GM10248 (cell line): ENCODE data around the gene ACOX3.
"Not testable (repeated sequence)": the region's sequence is repeated elsewhere in the genome, so short reads cannot be mapped to it uniquely, and the experiment has no call there.

Source experiments
- CTCF ChIA-PET: fragments of 300-600 bp; sonication (Branson Sonifier 250); formaldehyde crosslinking; extraction: SDS; loops from one replicate; lab custom pipeline; 2021; ENCODE audit warnings: antibody characterized with exemption; lab: Yijun Ruan, JAX
- POLR2A ChIA-PET: fragments of 350-650 bp; sonication (Branson Sonifier 250); formaldehyde crosslinking; extraction: SDS; loops from one replicate; lab custom pipeline; 2020; ENCODE audit warnings: antibody characterized with exemption; lab: Yijun Ruan, JAX
- DNase-seq: peaks from one replicate; pipeline ENCODE4 v3.0.0; 2012; ENCODE audit errors: extremely low spot score
- CTCF ChIP-seq: IDR thresholded peaks from 2 replicates; pipeline ENCODE4 v1.5.1; 2012; ENCODE audit warnings: mild to moderate bottlenecking, low read depth; ENCODE audit errors: extremely low read depth, missing control alignments, control extremely low read depth

The ACOX3 gene

DNA sequence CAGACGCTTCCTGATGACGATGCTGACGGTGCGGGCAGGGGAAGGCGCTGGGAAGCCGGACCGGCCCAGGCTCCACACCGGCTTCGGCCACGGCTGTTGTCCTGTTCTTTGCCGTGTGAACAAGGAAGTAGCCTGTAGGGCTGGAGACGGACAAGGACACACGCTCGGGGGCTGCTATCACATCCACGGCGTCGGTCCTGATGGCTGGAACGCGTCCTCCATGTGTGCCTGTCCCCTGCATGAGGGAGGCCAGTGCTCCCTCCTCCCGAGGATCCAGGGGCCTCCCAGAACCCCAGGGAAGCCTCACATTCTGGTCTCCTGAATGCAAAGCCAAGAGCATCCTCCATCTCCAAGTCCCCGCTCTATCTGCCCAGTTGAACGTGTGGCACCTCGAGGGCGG, 53.8 kb downstream of the ACOX3 start:
- DNase-seq, result no peak
- TF ChIP-seq CTCF, result no peak
- CTCF ChIA-PET, result no interaction called here
- POLR2A ChIA-PET, result no interaction called here

DNA sequence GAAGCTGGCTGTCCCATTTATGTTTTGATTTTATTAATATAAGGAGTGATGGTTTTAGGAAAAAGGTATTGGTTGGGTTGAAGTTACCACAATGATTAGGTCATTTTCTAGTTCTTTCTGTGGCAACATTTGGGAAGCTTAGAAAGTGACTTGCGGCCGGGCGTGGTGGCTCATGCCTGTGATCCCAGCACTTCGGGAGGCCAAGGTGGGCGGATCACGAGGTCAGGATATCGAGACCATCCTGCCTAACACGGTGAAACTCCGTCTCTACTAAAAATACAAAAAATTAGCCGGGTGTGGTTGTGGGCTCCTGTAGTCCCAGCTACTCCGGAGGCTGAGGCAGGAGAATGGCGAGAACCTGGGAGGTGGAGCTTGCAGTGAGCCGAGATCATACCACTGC, 54.4 kb downstream of the ACOX3 start:
- CTCF ChIA-PET, result interaction anchor here (1.1 kb wide), 1 partner anchor 17 kb away, joined by 4 read pairs; no protein-coding TSS in a partner anchor
- DNase-seq, POLR2A ChIA-PET: not testable (repeated sequence)

DNA sequence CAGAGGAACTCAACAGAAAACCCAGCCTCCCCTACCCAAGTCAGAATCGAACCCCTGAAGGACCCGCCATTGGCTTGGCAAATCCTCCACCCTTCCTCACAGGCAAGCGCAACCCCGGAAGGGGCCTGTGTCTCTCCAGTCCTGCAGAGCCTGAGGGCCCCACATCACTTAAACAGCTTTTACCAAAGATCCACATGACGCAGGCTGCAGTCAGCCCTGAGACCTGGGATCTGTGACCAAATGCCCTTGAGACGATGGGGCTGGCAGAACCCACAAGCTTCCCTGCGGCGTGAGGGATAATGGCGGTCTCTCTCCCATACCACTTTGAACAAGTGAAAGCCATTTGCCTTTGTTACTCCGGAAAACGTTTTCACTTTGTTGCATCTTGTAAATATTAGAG, 54.9 kb downstream of the ACOX3 start:
- DNase-seq, result no peak
- TF ChIP-seq CTCF, result no peak
- ChIA-PET CTCF (interaction anchor here (0.9 to 1.1 kb wide), 2 partner anchors 17 to 143 kb away, joined by 3 to 4 read pairs; no protein-coding TSS in a partner anchor), POLR2A (no interaction called here)

- no peak for TF ChIP-seq CTCF
- CTCF ChIA-PET, result interaction anchor here (0.9 to 1.1 kb wide), 2 partner anchors 18 to 143 kb away, joined by 3 to 4 read pairs; no protein-coding TSS in a partner anchor
- no peak for DNase-seq
- POLR2A ChIA-PET, result no interaction called here
Observed at GRCh38 chr4:8385106-8385505, 55.4 kb downstream of the ACOX3 start.

DNA sequence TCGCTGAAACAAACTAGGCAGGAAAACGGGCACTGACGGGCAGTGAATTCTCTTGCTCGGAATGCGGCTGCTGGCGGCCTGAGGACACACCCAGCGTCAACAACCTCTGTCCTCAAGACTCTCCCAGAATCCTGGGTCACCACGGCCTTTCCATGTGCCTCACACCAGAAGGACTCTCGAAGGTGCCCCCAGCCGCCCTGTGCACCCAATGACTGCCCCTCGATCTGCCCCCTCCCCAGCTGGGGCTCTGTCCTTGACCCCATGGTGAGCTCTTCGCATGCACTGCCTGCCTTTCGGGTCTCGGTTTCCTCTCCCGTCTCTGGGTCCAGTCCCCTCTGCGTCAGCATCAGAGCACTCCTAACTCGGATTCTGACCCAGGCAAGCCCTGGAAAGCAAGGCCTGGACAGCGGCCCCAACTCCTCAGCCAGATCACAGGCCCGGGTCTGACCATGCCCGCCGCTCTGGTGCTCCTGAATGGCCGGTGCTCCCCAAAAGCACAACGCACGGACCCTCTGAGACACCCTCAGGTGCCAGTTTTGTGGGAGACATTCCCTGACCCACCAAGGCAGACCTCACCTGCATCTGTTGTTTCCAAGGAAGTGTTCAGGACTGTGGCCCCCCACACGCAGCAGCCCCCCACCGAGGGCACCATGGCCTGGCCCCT, 56.0 kb downstream of the ACOX3 start:
- ChIA-PET POLR2A (no interaction called here), CTCF (interaction anchor here (0.9 kb wide), 1 partner anchor 142 kb away, joined by 3 read pairs; no protein-coding TSS in a partner anchor)
- no peak for DNase-seq
- TF ChIP-seq CTCF, result no peak

DNA sequence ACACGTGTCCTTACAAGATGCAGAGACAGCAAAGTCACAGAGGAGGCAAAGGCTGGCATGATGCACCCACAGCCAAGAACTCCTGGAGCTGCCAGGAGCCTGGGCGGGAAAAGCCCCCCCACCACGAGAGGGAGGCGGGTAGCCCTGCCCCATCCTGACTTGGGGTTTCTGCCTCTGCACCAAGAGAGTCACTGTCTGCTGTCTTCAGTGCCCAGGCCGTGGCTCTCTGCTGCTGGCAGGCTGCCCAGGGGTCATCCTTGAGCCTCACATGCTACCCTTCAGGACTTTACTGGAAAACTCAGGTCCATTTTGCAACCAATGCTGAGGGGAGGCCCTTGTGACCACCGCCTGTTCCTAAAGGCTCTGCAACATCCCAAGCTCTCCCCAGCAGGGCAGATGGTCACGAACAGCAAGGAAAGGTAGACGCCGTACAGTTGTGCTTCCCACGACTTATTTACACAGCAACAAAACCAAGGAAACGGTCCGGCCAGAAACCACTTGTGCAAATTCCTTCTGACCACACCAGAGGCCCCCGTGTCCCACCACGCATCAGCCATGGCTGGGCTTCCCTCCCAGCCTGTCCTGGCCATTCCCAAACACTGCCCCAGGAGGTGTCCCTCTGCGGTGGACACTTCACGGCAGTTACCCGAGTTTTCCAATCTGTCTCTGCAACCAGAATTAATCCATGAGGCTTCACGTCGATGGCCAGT, 56.9 kb downstream of the ACOX3 start:
- CTCF ChIA-PET, result no interaction called here
- POLR2A ChIA-PET, result no interaction called here
- TF ChIP-seq CTCF, result no peak
- DNase-seq, result no peak

- DNase-seq, result no peak
- ChIA-PET POLR2A (no interaction called here), CTCF (no interaction called here)
- TF ChIP-seq CTCF, result no peak
Observed at GRCh38 chr4:8383016-8383415, 57.5 kb downstream of the ACOX3 start.
